HCEC 1CT (cell line): ENCODE data around the gene NEK6.

Experiments
- DNase-seq: peaks from one replicate; pipeline ENCODE4 v3.0.0-alpha.2; 2017

The NEK6 gene

DNA sequence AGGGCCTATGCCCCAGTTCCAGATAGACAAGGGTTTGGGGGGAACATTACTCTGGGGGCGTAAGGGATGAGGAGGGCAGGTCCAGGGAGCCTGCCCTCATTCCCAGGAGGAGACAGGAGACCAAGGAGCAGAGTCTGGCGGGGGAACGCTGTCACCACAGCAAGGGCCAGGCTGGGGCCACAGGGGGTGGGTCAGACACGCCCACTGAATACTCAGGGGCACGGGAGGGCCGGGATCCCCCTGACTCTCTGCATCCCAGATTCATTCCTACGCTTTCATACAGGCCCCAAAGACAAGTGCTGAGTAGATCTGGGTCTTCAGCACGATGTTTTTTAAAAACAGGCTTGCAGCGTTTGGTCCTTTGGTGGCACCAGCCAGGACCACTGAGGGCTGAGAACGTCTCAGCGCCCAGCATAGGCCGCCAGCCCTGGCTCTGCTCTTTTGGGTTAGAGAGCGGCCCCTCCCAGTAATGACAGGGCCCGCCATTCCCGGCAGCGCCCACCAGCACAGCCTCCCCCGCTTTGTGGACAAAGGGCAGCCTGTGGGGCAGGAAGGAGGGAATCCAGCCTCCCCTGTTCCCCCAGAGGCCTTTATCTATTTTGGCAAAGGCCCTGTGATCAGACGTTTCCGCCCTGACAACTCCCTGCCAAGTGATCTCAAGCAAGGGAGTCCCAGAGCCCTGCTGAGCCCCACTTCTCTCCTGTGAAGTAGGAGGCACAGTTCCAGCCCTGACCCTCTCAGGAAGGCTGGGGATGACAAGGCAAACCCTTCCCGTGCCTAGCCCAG, 24.9 kb downstream of the NEK6 start:
- DNase-seq: no peak

GRCh38 chr9:124283228-124283814, 25.6 kb downstream of the NEK6 start:
- DNase-seq: no peak

GRCh38 chr9:124284237-124284831, 26.6 kb downstream of the NEK6 start:
- DNase-seq: no peak

- no peak for DNase-seq
Observed at GRCh38 chr9:124284940-124285441, 27.2 kb downstream of the NEK6 start.

DNA sequence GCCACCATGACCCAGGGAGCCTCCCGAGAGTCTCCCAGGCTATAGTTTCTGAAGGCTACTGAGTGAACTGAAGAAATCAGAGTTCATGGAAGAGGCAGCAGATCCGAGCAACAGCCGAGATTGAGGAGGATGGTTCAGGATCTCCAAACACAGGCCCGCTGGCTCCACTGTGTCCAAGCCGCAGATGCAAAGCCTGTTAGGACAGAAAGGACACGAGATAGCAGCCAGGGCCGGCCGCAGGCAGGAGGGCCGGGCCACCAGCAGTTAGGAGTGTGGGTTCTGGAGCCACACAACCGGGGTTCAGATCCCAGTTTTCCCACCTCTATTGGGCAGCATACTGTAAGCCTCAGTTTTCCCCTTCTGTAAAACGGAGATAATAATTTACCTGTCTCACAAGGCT, 27.7 kb downstream of the NEK6 start:
- DNase-seq: no peak

DNA sequence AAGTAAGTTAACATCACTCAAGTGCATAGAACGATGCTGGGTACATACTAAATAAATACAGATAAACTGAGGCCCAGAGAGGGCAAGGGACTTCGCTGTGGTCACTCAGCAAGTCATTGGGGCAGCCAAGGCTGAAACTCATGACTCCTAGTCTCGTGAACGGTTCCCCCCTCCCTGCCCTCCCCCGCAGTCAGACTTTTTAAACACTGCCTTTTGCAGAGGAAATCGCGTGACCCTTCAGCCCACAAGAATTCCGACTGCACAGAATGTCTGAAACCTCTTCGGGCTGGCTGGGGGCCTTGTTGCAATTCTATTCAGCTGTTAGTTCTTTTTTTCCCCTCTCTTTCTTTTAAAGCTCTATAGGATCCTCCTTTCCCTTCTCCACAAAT, 28.1 kb downstream of the NEK6 start:
- peak; percentile 92 for DNase-seq

- peak; percentile 91 for DNase-seq
Observed at GRCh38 chr9:124286292-124286931, 28.7 kb downstream of the NEK6 start.

- DNase-seq: no peak
Observed at GRCh38 chr9:124290053-124290591, 32.4 kb downstream of the NEK6 start.

DNA sequence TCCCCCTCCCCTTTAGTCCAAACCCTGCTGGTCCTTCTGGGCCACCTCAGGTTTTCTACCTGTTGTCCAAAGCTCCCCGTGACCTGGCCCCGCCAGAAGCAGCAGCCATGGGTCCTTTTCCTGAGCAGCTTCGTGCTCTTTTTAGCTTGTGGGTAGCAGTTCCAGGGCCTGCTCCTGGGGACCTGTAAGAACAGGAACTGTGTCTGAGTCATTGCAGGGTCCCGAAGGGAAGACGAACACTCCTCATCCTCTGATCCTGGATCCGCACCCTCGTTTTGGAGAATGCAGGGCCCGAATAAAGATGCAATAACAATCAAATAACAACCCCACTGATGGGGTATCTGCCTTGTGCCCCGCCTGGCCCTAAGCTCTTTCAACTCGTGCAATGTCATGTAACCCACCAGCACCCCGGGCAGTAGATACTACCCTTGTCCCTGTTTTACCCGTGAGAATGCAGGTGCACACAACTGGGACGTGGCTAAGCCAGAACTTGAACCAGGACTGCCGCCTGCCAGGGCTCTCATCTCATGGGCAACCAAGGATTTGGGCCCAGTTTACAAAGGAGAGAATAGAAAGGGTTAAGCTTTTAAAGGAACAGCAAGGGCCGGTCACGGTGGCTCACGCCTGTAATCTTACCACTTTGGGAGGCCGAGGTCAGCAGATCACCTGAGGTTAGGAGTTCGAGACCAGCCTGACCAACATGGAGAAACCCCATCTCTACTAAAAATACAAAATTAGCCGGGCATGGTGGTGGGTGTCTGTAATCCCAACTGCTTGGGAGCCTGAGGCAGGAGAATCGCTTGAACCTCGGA, 33.2 kb downstream of the NEK6 start:
- no peak for DNase-seq

- DNase-seq: no peak
Observed at GRCh38 chr9:124291801-124292396, 34.1 kb downstream of the NEK6 start.

DNA sequence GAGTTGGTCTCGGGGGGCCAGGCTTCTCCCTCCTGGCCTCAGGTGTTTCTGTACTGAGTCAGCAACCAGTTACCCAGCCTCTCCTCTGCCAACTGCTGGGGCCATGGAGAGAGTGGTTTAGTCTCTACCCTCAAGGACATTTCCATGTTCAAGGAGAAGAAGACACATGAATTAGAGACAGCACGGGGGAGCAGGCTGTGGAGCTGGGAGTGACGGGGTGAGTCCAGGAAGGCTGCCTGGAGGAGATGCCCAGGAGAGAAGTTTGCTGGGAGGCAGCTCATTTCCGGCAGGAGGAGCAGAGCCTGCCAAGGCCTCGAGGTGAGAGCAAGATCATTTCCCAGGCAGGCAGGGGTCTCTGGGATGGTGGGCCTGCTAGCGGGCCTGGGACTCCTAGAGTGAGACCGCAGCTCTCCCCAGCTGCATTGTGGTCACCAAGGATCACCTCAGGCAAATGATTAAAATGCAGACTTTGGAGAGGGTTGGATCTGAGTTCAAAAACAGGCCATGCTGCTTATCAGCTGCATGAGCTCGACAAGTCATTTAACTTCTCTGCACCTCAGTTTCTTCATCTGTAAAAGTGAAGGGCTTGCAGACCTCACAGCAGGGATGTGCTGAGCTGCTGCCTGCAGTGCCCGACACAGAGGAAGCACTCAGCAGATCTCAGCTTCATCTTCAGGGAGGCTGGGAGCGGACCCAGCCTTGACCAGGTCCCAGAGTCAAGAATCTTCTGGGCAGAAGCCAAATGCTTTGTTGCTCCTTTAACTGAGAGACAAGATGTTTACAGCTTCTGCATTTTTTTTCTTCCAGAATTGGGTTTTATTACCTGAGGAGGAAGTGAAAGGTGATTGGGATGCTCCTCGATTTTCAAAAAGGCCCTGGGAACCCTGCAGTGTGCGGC, 35.2 kb downstream of the NEK6 start:
- DNase-seq: no peak

DNA sequence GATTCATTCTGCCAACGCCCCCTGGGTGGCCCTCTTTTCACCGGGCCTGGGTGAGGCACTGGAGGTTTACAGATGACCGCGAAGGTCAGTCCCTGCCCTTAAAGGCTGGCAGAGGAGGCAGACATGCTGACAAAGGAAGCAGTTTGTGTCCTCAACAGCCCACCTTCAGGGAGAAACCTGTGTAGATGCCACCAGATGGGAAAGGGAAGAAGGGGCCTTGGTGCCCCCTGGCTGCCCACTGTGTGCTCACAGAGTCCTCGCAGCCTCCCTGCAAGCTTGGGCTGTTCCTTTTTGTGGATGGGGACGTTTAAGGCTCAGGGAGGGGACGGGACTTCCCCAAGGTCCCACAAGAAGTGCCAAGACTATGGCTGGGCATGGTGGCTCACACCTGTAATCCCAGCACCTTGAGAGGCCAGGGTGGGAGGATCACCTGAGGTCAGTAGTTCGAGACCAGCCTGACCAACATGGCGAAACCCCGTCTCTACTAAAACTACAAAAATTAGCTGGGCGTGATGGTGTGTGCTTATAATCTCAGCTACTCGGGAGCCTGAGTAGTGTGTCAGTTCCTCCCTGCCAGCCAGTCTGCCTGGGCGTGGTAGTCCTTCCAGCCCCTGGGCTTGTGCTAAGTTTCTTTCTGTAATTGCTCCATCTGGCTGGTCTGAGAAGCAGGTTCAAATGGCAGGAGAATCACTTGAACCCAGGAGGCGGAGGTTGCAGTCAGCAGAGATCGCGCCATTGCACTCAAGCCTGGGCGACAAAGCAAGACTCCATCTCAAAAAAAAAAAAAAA, 36.2 kb downstream of the NEK6 start:
- no peak for DNase-seq

- DNase-seq: no peak
Observed at GRCh38 chr9:124295159-124295794, 37.5 kb downstream of the NEK6 start.

GRCh38 chr9:124296094-124296493, 38.3 kb downstream of the NEK6 start:
- DNase-seq: no peak

DNA sequence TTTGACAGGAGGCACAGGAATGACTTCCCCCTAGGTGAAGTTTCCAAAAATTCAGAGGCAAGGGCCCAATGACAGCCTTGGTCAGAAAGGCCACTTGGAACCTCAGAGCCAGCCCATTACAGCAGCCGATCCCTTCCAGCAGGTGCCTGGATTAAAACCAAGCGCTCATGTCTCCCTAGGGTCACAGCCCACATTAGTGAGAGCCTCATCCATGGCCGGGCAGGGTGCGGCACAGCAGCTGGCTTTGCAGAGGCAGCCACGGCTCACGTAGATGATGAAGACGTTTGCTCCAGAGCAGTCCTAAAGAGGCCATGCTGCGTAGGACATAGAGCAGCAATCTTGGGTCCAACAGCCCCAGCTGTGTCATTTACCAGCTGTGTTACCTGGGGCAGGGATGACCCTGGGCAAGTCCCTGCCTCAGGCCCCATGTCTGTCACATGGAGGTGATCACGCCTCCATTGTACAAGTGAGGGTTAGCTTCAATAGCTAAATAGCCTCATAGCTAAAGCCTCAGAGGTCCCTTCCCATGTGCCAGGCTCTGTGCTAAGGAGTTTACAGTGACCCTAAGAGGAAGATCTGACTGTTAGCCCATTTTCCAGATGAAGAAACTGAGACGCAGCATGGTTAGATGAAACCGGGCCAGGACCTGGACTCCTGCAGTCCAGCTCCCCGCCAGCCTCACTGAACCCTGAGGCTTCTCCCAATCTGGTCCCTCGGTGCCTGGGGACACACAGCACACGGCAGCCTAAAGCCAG, 39.2 kb downstream of the NEK6 start:
- DNase-seq: no peak

GRCh38 chr9:124297551-124297901, 39.8 kb downstream of the NEK6 start:
- DNase-seq: peak; percentile 79

DNA sequence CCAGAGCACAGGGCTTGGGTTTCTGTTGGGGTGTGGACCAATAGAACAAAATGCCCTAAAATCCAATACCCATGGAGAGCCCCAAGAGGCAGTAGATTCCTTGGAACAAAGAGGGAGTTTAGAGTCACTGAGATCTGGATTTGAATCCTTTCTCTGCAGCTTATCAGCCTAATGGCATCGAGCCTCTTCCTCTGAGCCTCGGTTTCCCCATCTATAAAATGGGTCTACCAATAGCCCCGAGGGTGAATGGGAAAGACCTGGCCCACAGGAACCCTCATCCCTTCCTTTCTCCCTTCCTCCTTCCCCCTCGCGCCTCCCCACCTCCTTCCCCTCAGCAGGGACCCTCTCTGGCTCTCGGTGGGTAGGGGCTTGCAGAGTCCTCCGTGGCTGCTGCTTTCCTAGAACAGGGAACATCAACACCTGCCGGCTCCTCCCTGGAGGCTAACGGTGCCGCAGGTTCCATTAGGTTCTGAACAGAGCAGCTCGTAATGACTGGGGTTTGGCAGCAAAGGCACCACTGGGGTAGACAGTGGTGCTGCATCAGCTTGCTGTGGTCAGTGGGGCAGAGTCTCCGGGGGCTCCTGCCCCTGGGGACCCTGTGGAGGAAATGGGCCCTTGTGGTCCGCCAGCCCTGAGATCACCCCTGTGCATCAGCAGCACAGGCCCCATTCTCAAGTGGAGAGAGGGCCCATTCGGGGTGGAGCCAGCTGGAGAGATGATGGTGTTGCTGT, 40.3 kb downstream of the NEK6 start:
- no peak for DNase-seq

GRCh38 chr9:124298646-124299235, 41.0 kb downstream of the NEK6 start:
- DNase-seq: no peak
